ENCODE results near the gene TTC3.

TTC3 gene

GRCh38 chr21:37248298-37248697, 175.2 kb downstream of the TTC3 start:
- Histone ChIP-seq H3K9me3 (ENCODE audit: control insufficient read depth, insufficient read depth, low read depth, low read length) (no peaks in the 10 kb centered on the region), H3K4me1 (ENCODE audit: control insufficient read depth, insufficient read depth, low read length) (no peaks in the 10 kb centered on the region), H3K4me3 (ENCODE audit: low read depth, low read length) (no peak overlapping the region), H3K27ac (ENCODE audit: extremely low read depth, low read depth, low read length) (no peak overlapping the region), H3K36me3 (ENCODE audit: control insufficient read depth in 2 of 2, insufficient read depth in 1 of 2, low read length in 2 of 2) (no peaks in the 10 kb centered on the region)
- no peak for TF ChIP-seq ZSCAN18 (tag by site-specific recombination; IDR thresholded peaks at IDR 0.05)
- CTCF ChIA-PET, result no interaction called here
- POLR2A ChIA-PET, result interaction anchor here (0.7 kb wide), 1 partner anchor 28 kb away, joined by 3 read pairs; no protein-coding TSS in a partner anchor

- CTCF ChIA-PET, result interaction anchor here (0.6 kb wide), 1 partner anchor 1403 kb away, joined by 4 read pairs; no protein-coding TSS in a partner anchor
- H3K27ac ChIP-seq (ENCODE audit: extremely low read depth, low read depth, low read length), result no peak overlapping the region
- peaks cover 6% of the 10 kb centered on the region; the same call in 1 of the 2 replicates for H3K4me1 ChIP-seq (ENCODE audit: control insufficient read depth, insufficient read depth, low read length)
- POLR2A ChIA-PET, result no interaction called here
- H3K36me3 ChIP-seq (ENCODE audit: control insufficient read depth in 2 of 2, insufficient read depth in 1 of 2, low read length in 2 of 2), result no peaks in the 10 kb centered on the region
- H3K9me3 ChIP-seq (ENCODE audit: control insufficient read depth, insufficient read depth, low read depth, low read length), result no peaks in the 10 kb centered on the region
- TF ChIP-seq ZNF473 (tag by site-specific recombination; IDR thresholded peaks at IDR 0.05) (no peak), PRDM6 (tag by site-specific recombination; IDR thresholded peaks at IDR 0.05) (peak; percentile 66; the same call in 1 of the 2 replicates)
- no peak overlapping the region for H3K4me3 ChIP-seq (ENCODE audit: low read depth, low read length)
Observed at GRCh38 chr21:37249112-37249904, 176.3 kb downstream of the TTC3 start.

- no peaks in the 10 kb centered on the region for H3K36me3 ChIP-seq (ENCODE audit: control insufficient read depth in 2 of 2, insufficient read depth in 1 of 2, low read length in 2 of 2)
- CTCF ChIA-PET, result interaction anchor here (0.6 kb wide), 2 partner anchors 197 to 223 kb away, joined by 3 read pairs; no protein-coding TSS in a partner anchor
- H3K9me3 ChIP-seq (ENCODE audit: control insufficient read depth, insufficient read depth, low read depth, low read length), result no peaks in the 10 kb centered on the region
- TF ChIP-seq ZNF658 (tag by site-specific recombination; IDR thresholded peaks at IDR 0.05), result no peak
- TF ChIP-seq RBAK (tag by site-specific recombination; IDR thresholded peaks at IDR 0.05), result no peak
- TF ChIP-seq ZNF366 (tag by site-specific recombination; conservative IDR thresholded peaks at IDR 0.05), result no peak
- TF ChIP-seq ZNF354C (tag by site-specific recombination; IDR thresholded peaks at IDR 0.05; ENCODE audit: borderline replicate concordance, low read depth), result no peak
- TF ChIP-seq ZNF24 (tag by site-specific recombination; IDR thresholded peaks at IDR 0.05), result no peak
- no peak for TF ChIP-seq ZNF350 (tag by site-specific recombination; IDR thresholded peaks at IDR 0.05)
- TF ChIP-seq ZEB2 (tag by site-specific recombination; IDR thresholded peaks at IDR 0.05), result no peak
- no peak for TF ChIP-seq ZBTB49 (tag by site-specific recombination; IDR thresholded peaks at IDR 0.05; ENCODE audit: low read depth)
- no peak for TF ChIP-seq ZNF521 (tag by site-specific recombination; IDR thresholded peaks at IDR 0.05)
- TF ChIP-seq ZNF433 (tag by site-specific recombination; IDR thresholded peaks at IDR 0.05; ENCODE audit: low read depth), result no peak
- TF ChIP-seq ZNF169 (tag by site-specific recombination; IDR thresholded peaks at IDR 0.05), result no peak
- TF ChIP-seq ZNF280D (tag by site-specific recombination; IDR thresholded peaks at IDR 0.05), result no peak
- TF ChIP-seq ZNF266 (tag by site-specific recombination; IDR thresholded peaks at IDR 0.05; ENCODE audit: low read depth), result no peak
- TF ChIP-seq ZNF23 (tag by site-specific recombination; IDR thresholded peaks at IDR 0.05; ENCODE audit: borderline replicate concordance), result no peak
- TF ChIP-seq ZNF513 (tag by site-specific recombination; IDR thresholded peaks at IDR 0.05), result no peak
- POLR2A ChIA-PET, result no interaction called here
- no peak overlapping the region for H3K4me3 ChIP-seq (ENCODE audit: low read depth, low read length)
- peaks cover 6% of the 10 kb centered on the region; the same call in 1 of the 2 replicates for H3K4me1 ChIP-seq (ENCODE audit: control insufficient read depth, insufficient read depth, low read length)
- no peak overlapping the region for H3K27ac ChIP-seq (ENCODE audit: extremely low read depth, low read depth, low read length)
Observed at GRCh38 chr21:37251294-37251634, 178.2 kb downstream of the TTC3 start.
